Fibroblast of mammary gland (primary cell): Measurements from ENCODE around the gene NHERF1.

ENCODE experiments used
- DNase-seq: peaks from one replicate; pipeline ENCODE4 v3.0.0-alpha.2; 2010; ENCODE audit warnings: low read depth
- H3K4me3 ChIP-seq: 2 replicates; pipeline ENCODE4 v1.5.1; 2011; ENCODE audit warnings: low read depth, mild to moderate bottlenecking, low read length, moderate library complexity; ENCODE audit not compliant: control insufficient read depth
- CTCF ChIP-seq: conservative IDR thresholded peaks from 2 replicates; pipeline ENCODE4 v1.5.1; 2011; ENCODE audit warnings: low read depth, low read length, inconsistent platforms; ENCODE audit not compliant: control insufficient read depth, insufficient read depth

NHERF1 gene

DNA sequence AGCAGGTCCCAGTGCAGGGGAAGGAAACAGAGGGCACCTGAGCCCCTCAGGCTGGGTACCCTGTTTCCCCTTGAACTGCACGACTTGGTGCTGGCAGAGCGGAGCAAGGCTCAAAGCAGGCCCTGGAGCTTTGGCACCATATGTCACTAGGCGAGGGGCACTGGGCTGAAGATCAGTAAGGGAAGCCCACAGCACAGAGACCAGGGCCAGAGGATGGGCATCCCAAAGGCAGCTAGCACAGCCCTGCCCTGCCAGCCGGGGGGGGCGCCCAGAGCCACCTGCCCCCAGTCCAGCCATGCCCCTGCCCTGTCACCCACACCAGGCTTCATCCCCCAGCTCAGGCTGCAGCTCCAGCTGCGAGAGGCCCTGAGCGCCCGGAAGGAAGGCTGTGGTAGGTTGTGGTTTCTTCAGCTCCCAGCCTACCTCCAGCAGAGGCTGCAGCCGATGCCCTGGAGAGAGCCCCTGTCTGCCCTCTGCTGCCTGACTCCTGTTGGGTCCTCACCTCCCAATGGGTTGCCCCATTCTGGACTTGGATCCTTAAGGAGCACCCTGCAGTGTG is 10.9 kb downstream of the NHERF1 start:
- H3K4me3 ChIP-seq: no peak overlapping the region
- DNase-seq: no peak
- no peak for TF ChIP-seq CTCF

- H3K4me3 ChIP-seq: no peak overlapping the region
- no peak for DNase-seq
- no peak for TF ChIP-seq CTCF
Measured at GRCh38 chr17:74759941-74760340, 11.5 kb downstream of the NHERF1 start.

DNA sequence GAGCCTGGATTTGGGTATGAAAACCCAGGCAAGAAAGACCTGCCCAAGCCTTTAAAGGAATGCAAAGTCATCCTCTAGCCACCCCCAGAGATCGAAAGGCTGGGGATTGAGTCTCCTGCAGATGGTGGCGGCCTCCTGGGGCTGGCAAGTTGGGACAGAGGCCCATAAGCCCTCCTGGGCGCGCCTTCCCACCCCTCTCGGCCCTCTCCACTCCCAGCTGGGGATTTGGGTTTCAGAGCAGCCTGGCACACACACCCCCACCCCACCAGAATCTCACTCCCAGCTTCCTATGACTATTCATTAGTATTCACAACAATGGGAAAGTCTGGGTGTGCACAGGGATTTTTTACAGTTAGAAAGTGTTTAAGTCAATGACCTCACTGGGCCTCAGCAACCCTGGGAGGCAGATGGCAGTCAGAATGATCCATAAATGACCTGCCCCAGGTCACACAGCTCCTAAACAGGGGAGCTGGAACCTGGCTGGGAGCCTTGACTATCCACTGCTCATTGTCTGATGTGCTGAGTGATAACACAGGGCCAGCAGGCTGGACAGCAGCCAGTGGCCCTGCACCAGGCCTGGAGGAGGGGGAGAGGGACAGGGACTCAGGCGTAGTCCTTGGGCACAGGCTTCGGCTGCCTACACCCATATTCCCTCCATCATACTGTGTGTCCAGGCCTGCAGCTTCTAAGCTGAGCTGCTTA is 12.1 kb downstream of the NHERF1 start:
- TF ChIP-seq CTCF: no peak
- no peak overlapping the region for H3K4me3 ChIP-seq
- DNase-seq: no peak

DNA sequence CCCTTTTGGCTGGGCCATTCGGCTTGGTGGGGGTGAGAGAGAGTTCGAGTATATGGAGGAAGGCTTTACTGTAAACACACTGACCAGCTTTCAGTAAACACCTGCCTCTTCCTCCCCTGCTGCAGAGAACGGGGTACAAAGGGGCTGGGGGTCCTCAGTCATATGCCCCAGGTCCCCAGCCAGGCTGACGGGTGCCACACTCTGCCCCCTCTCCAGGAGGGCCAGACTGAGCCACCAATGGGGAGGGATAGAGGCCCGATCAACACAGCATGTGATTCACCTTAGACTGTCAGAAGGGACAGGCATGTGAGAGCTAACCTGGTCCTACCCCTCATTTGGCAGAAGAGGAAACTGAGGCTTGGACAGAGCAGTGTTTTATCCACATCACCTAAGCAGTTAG is 13.0 kb downstream of the NHERF1 start:
- TF ChIP-seq CTCF: no peak
- H3K4me3 ChIP-seq: no peak overlapping the region
- no peak for DNase-seq

DNA sequence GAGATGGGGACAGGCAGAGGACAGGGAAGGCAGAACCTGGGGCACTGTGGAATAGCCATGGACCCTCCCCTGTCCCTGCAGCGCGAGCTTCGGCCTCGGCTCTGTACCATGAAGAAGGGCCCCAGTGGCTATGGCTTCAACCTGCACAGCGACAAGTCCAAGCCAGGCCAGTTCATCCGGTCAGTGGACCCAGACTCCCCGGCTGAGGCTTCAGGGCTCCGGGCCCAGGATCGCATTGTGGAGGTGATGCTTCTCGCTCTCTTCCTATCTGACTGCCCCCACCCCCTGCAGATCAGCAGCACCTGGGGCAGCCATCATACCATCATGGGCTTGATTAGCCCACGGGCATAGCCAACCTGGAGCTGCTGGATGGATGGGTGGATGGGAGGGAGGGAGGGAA is 13.5 kb downstream of the NHERF1 start:
- TF ChIP-seq CTCF: no peak
- H3K4me3 ChIP-seq: no peak overlapping the region
- DNase-seq: no peak

DNA sequence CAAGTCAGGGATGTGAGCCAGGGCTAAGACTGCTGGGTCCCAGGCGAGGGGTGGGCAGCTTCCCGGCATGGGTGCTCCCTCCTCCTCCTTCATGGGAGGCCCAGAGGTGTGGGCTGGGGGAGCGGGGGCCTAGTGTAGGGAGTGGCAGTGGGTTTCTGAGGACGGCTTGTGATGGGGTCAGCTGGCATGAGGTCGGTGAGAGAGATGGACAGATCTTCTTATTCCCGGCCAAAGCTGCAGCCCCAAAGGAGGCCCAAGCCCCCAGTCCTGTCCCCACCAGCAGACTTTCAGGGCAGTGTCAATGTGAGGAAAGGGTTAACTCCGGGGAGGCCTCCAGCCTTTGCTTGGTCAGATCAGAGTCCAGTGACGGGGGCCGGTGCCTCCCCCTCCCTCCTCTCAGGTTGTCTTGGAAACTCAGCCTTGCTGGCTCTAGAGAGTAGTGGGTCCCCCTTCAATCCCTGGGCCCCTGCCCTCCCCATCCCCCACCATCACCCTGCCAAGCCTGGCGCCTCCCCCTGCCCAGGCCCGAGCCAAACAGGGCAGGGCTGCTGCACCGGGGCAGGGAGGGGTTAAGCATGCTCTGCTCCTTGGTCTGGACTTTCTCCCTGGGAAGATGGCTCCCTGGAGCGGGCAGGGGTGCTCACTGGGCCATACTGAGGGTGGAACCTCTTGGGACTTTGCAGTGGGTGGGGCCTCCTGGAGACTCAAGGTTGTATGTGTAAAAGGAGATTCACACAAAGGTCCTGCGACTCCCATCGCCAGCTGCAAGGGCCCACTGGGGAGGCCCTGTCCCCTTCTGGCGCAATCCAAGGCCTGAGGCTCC is 15.3 kb downstream of the NHERF1 start:
- DNase-seq: no peak
- H3K4me3 ChIP-seq: no peak overlapping the region
- TF ChIP-seq CTCF: no peak
